Skeletal muscle tissue (tissue), 4 donors: ENCODE measurements around the gene SPATA2. TPM values are rescaled to one million over a fixed set of nuclear protein-coding genes. Genes with fewer than 3 reads are reported as not detected.
A peak's percentile ranks its signal among the peaks of the same experiment; 100 is the strongest.

Source experiments
- H3K27ac ChIP-seq: one replicate; pipeline ENCODE4 v1.7.0; 2013; ENCODE audit warnings: mild to moderate bottlenecking, low read depth, low read length, inconsistent platforms
- H3K27me3 ChIP-seq, 3 donors: one replicate each; pipeline ENCODE4 v1.7.0; 2013; ENCODE audit warnings: low read length in 3 of 3; ENCODE audit not compliant: control insufficient read depth in 3 of 3, insufficient read depth in 3 of 3
- H3K36me3 ChIP-seq, 3 donors: one replicate each; pipeline ENCODE4 v1.7.0; 2013; ENCODE audit warnings: low read length in 3 of 3; ENCODE audit not compliant: control insufficient read depth in 3 of 3, insufficient read depth in 3 of 3
- H3K4me1 ChIP-seq, 3 donors: one replicate each; pipeline ENCODE4 v1.7.0; 2013; ENCODE audit warnings: low read length in 3 of 3, mild to moderate bottlenecking in 3 of 3; ENCODE audit not compliant: control insufficient read depth in 3 of 3, insufficient read depth in 3 of 3
- H3K4me3 ChIP-seq, 3 donors: one replicate each; pipeline ENCODE4 v1.7.0; 2013; ENCODE audit warnings: low read length in 3 of 3
- H3K9ac ChIP-seq, 3 donors: one replicate each; pipeline ENCODE4 v1.7.0; 2013; ENCODE audit warnings: low read length in 3 of 3, mild to moderate bottlenecking in 3 of 3, moderate library complexity in 2 of 3, low read depth in 1 of 3
- H3K9me3 ChIP-seq, 3 donors: one replicate each; pipeline ENCODE4 v1.7.0; 2013; ENCODE audit warnings: low read length in 3 of 3; ENCODE audit not compliant: control insufficient read depth in 3 of 3
- total RNA-seq: library from RNA; depleted of rRNA; stranded (reverse); fragments of >200 nt; gene quantifications from one replicate; pipeline ENCODE4 v1.2.3, GENCODE V29; 2014
- donor health status: Osteomylitis.

The SPATA2 gene
- total RNA-seq, 1 donor from 2014 or later = 1.0 TPM

DNA sequence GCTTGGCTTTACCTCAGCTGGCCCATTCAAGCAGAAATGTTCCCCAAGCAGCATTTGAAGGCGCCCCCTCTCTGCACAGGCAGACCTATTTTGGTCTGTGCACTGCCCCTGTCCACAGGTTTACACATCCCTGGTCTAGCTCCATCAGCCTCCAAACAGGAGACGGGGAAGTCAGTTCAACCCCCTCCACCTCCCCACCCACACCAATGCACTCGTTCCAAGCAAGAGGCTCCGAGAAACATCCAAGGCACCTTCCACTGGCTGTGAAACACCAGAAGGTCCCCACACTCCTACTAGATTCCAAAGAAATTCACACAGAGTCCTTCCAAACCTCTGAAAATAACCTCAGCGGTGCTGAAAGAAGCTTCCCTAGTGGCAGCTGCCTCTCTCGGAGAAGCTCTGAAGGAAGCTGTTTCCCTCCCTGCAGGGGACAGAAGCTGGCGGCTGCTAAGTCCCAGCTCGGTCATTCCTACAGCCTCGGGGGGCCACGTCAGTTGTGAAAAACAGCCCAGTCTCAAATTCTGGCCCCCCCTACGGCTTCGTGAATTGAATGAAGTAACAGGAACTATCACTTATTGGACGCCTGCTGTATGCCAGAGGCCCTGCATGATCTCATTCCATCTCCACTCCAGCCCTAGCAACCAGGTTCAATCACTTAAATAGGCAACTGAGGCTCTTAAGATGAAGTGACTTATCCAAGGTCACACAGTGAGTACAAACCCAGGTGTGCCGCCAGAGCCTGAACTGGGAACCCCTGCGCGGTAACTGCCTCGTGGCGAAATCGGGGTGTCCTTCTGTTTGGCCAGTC, 815 bp downstream of the SPATA2 start:
- H3K36me3 ChIP-seq = peaks cover 0 to 2% (median 0%) of the 10 kb centered on the region in 3 donors
- H3K27me3 ChIP-seq = no peaks in the 10 kb centered on the region
- peaks cover 45 to 62% (median 52%) of the 10 kb centered on the region in 3 donors for H3K4me1 ChIP-seq
- no peaks in the 10 kb centered on the region for H3K9me3 ChIP-seq
- H3K9ac ChIP-seq = peak overlapping the region; percentile 85 to 98 (median 98)
- peak overlapping the region; percentile 100 for H3K27ac ChIP-seq
- H3K4me3 ChIP-seq = peak overlapping the region; percentile 99 to 100 (median 100)

GRCh38 chr20:49913399-49914047, 1.8 kb downstream of the SPATA2 start:
- Histone ChIP-seq H3K27ac (no peak overlapping the region), H3K36me3 (peaks cover 0 to 3% (median 2%) of the 10 kb centered on the region in 3 donors), H3K9ac (peak overlapping the region in 2 of 3 donors; percentile 13 to 98), H3K27me3 (no peaks in the 10 kb centered on the region), H3K9me3 (no peaks in the 10 kb centered on the region), H3K4me1 (peaks cover 50 to 72% (median 61%) of the 10 kb centered on the region in 3 donors), H3K4me3 (peak overlapping the region; percentile 99 to 100 (median 100))

GRCh38 chr20:49910340-49910706, 5.0 kb downstream of the SPATA2 start:
- peak overlapping the region; percentile 67 to 84 (median 72) for H3K4me3 ChIP-seq
- H3K36me3 ChIP-seq = peaks cover 22 to 28% (median 23%) of the 10 kb centered on the region in 3 donors
- H3K27ac ChIP-seq = peak overlapping the region; percentile 86
- H3K4me1 ChIP-seq = peaks cover 48 to 60% (median 54%) of the 10 kb centered on the region in 3 donors
- H3K9me3 ChIP-seq = no peaks in the 10 kb centered on the region
- peak overlapping the region; percentile 67 to 93 (median 89) for H3K9ac ChIP-seq
- H3K27me3 ChIP-seq = no peaks in the 10 kb centered on the region

- H3K9me3 ChIP-seq = no peaks in the 10 kb centered on the region
- H3K27ac ChIP-seq = peak overlapping the region; percentile 86
- peaks cover 45 to 57% (median 52%) of the 10 kb centered on the region in 3 donors for H3K4me1 ChIP-seq
- H3K36me3 ChIP-seq = peaks cover 26 to 33% (median 27%) of the 10 kb centered on the region in 3 donors
- peak overlapping the region; percentile 67 to 84 (median 72) for H3K4me3 ChIP-seq
- H3K27me3 ChIP-seq = no peaks in the 10 kb centered on the region
- H3K9ac ChIP-seq = peak overlapping the region; percentile 67 to 93 (median 89)
These were observed 5.6 kb downstream of the SPATA2 start for GRCh38 chr20:49909499-49910339.

DNA sequence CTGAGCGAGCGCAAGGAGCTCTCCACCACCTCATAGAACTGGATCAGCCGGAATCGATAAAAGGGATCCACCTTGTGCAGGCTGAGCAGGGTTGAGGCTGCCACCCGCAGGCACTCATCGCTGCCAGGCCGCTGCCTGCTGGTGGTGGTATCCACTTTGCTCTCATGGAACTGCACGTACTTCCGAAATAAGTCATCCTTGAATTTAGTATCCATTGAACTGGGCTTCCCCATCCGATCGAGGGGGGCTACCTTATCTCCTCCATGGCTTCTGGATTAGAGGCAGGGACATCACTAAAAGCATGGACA, 7.1 kb downstream of the SPATA2 start:
- Histone ChIP-seq H3K9me3 (no peaks in the 10 kb centered on the region), H3K36me3 (peaks cover 35 to 37% (median 36%) of the 10 kb centered on the region in 3 donors), H3K27ac (no peak overlapping the region), H3K9ac (no peak overlapping the region), H3K4me1 (peaks cover 30 to 42% (median 37%) of the 10 kb centered on the region in 3 donors), H3K27me3 (no peaks in the 10 kb centered on the region), H3K4me3 (no peak overlapping the region)

DNA sequence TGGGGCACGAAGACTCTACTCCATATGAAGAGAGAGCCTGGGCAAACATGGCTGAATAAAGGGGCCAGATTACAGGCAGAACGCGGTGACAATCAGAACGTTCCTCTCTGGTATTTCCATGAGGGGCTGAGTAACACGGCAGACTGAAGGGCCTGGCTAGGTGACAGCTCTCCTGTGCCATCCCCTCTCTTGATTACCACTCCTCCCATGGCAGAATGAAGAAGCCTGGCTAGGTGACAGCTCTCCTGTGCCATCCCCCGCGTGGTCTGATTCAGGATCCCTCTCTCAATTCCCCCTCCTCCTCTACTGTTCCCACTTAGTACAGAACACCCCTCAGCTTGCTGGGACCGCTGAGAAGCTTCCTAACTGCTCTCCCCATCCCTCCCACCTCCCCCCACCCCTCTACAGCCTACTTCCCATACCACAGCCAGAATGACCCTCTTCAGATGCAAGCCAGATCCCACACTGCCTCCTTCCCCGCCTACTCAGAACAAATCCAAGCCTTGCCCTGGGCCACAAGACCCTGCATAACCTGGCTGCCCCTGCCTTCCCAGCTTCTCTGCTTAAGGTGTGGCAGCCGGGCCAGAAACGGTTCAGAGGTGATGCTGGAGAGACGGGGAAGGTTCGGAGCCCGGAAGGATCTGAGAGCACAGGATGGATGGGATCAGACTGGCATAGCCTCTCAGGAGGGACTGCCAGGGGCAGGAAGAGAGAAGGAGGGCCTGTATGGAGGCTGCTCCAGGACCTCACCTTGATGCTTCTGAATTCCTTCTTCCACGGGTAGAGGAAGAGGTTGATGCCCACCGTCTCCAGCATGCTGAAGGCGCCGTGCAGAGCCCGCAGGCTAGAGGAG, 7.7 kb downstream of the SPATA2 start:
- H3K4me1 ChIP-seq = peaks cover 25 to 37% (median 33%) of the 10 kb centered on the region in 3 donors
- no peak overlapping the region for H3K27ac ChIP-seq
- H3K9ac ChIP-seq = peak overlapping the region in 1 of 3 donors; percentile 8
- H3K9me3 ChIP-seq = no peaks in the 10 kb centered on the region
- no peak overlapping the region for H3K4me3 ChIP-seq
- peaks cover 35 to 37% (median 36%) of the 10 kb centered on the region in 3 donors for H3K36me3 ChIP-seq
- H3K27me3 ChIP-seq = no peaks in the 10 kb centered on the region

DNA sequence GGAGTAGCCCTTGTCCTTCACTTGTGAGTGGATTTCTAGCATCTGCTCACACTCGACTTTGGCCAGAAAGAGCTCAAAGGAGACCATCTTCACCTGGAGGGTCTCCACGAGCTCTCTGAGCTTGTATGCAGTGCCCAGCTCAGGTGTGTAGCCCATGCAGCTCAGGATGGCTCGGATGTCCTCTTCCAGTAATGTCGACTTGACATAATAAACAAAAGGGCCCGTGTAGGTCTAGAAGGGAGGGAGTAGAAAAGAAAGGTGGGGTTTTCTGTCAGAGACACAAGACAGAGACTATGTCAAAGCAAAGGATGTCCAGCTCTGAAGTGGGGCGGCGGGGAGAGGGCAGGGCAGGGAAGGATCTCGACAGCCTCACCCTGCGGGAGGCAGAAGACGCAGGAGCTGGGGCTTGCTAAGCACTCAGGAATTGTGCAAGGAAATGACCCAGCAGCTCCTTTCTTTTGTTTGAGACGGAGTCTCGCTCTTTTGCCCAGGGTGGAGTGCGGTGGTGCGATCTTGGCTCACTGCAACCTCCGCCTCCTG, 8.6 kb downstream of the SPATA2 start:
- Histone ChIP-seq H3K9ac (no peak overlapping the region), H3K36me3 (peaks cover 35 to 37% (median 36%) of the 10 kb centered on the region in 3 donors), H3K27ac (no peak overlapping the region), H3K9me3 (no peaks in the 10 kb centered on the region), H3K4me3 (no peak overlapping the region), H3K27me3 (no peaks in the 10 kb centered on the region), H3K4me1 (peaks cover 21 to 30% (median 29%) of the 10 kb centered on the region in 3 donors)

- Histone ChIP-seq H3K9ac (no peak overlapping the region), H3K4me1 (peaks cover 21 to 33% (median 31%) of the 10 kb centered on the region in 3 donors), H3K27ac (no peak overlapping the region), H3K4me3 (no peak overlapping the region), H3K27me3 (no peaks in the 10 kb centered on the region), H3K36me3 (peaks cover 35 to 37% (median 36%) of the 10 kb centered on the region in 3 donors), H3K9me3 (no peaks in the 10 kb centered on the region)
These were observed 9.2 kb downstream of the SPATA2 start for GRCh38 chr20:49906101-49906604.
